WTC11 (cell line): ENCODE measurements around the gene MRFAP1. TPM values are rescaled to one million over a fixed set of nuclear protein-coding genes. Genes with fewer than 3 reads are reported as not detected.
A peak's percentile ranks its signal among the peaks of the same experiment; 100 is the strongest.

ENCODE experiments used
- ATAC-seq: fragments of 200-7000 bp; cut with Tn5 transposase; 2 replicates; pipeline ENCODE4 v1.10.0; 2021; ENCODE audit warnings: mild to moderate bottlenecking, moderate library complexity
- CTCF ChIA-PET: fragments of 300-600 bp; sonication (Branson Sonifier 250); formaldehyde crosslinking; loops from one replicate; lab custom pipeline; 2021; ENCODE audit warnings: antibody characterized with exemption; lab: Charles Lee
- POLR2A ChIA-PET: fragments of 350-600 bp; sonication (Branson Sonifier 250); formaldehyde crosslinking; loops from one replicate; lab custom pipeline; 2021; ENCODE audit warnings: antibody characterized with exemption; lab: Charles Lee
- DNase-seq: peaks from one replicate; pipeline ENCODE4 v3.0.0; 2021; ENCODE audit warnings: low spot score
- H3K27ac Mint-ChIP-seq: 2 replicates; pipeline ENCODE4 v1.8.0; 2021; ENCODE audit warnings: mixed read lengths
- H3K27me3 Mint-ChIP-seq: 2 replicates; pipeline ENCODE4 v1.8.0; 2021; ENCODE audit warnings: low read depth, mild to moderate bottlenecking, moderate library complexity, mixed read lengths
- H3K36me3 Mint-ChIP-seq: 2 replicates; pipeline ENCODE4 v1.8.0; 2021; ENCODE audit warnings: mixed read lengths
- H3K4me1 Mint-ChIP-seq: 2 replicates; pipeline ENCODE4 v1.8.0; 2022; ENCODE audit warnings: mixed read lengths
- H3K4me3 Mint-ChIP-seq: 2 replicates; pipeline ENCODE4 v1.8.0; 2021; ENCODE audit warnings: mild to moderate bottlenecking, moderate library complexity, mixed read lengths
- H3K9me3 Mint-ChIP-seq: 2 replicates; pipeline ENCODE4 v1.8.0; 2021; ENCODE audit warnings: mixed read lengths
- ARID4B ChIP-seq: sonication (generic); formaldehyde crosslinking; IDR thresholded peaks from 2 replicates; pipeline ENCODE4 v1.8.0; 2023; ENCODE audit warnings: missing genetic modification reagents, mild to moderate bottlenecking, borderline replicate concordance
- ATF3 ChIP-seq: sonication (generic); formaldehyde crosslinking; conservative IDR thresholded peaks from 2 replicates; pipeline ENCODE4 v1.8.1; 2022; ENCODE audit warnings: mild to moderate bottlenecking, missing genetic modification reagents
- ERG ChIP-seq: fragments of 250-450 bp; sonication (Bioruptor Pico); IDR thresholded peaks from 2 replicates; pipeline ENCODE4 v1.8.0; 2021; ENCODE audit warnings: mild to moderate bottlenecking
- FOXK1 ChIP-seq: sonication (generic); formaldehyde crosslinking; IDR thresholded peaks from 2 replicates; pipeline ENCODE4 v1.8.0; 2022; ENCODE audit warnings: mild to moderate bottlenecking, moderate library complexity, missing genetic modification reagents
- GTF2I ChIP-seq: fragments of 250-450 bp; sonication (Bioruptor Pico); conservative IDR thresholded peaks from 2 replicates; pipeline ENCODE4 v1.4.0; 2021; ENCODE audit warnings: mild to moderate bottlenecking
- JUN ChIP-seq: sonication (generic); formaldehyde crosslinking; IDR thresholded peaks from 2 replicates; pipeline ENCODE4 v1.8.0; 2023; ENCODE audit warnings: mild to moderate bottlenecking, missing genetic modification reagents
- MXD4 ChIP-seq: fragments of 250-450 bp; sonication (Bioruptor Pico); IDR thresholded peaks from 2 replicates; pipeline ENCODE4 v1.8.0; 2021; ENCODE audit warnings: mild to moderate bottlenecking, moderate library complexity, borderline replicate concordance
- MYBL2 ChIP-seq: sonication (generic); formaldehyde crosslinking; IDR thresholded peaks from 2 replicates; pipeline ENCODE4 v1.8.1; 2023; ENCODE audit warnings: mild to moderate bottlenecking, moderate library complexity, missing genetic modification reagents
- NFATC4 ChIP-seq: fragments of 250-450 bp; sonication (Bioruptor Pico); IDR thresholded peaks from 2 replicates; pipeline ENCODE4 v1.9.0; 2021; ENCODE audit warnings: mild to moderate bottlenecking
- NFYB ChIP-seq: sonication (generic); formaldehyde crosslinking; conservative IDR thresholded peaks from 2 replicates; pipeline ENCODE4 v1.8.0; 2022; ENCODE audit warnings: low read depth, missing genetic modification reagents
- PREB ChIP-seq: sonication (generic); formaldehyde crosslinking; IDR thresholded peaks from 2 replicates; pipeline ENCODE4 v1.8.1; 2022; ENCODE audit warnings: mild to moderate bottlenecking, missing genetic modification reagents, moderate library complexity, borderline replicate concordance
- RELA ChIP-seq: sonication (generic); formaldehyde crosslinking; IDR thresholded peaks from 2 replicates; pipeline ENCODE4 v1.8.1; 2022; ENCODE audit warnings: missing genetic modification reagents, mild to moderate bottlenecking, borderline replicate concordance
- RORB ChIP-seq: fragments of 250-450 bp; sonication (Bioruptor Pico); IDR thresholded peaks from 2 replicates; pipeline ENCODE4 v1.9.0; 2021; ENCODE audit warnings: mild to moderate bottlenecking
- SMAD3 ChIP-seq: sonication (generic); formaldehyde crosslinking; IDR thresholded peaks from 2 replicates; pipeline ENCODE4 v1.8.0; 2022; ENCODE audit warnings: missing genetic modification reagents, mild to moderate bottlenecking, borderline replicate concordance
- USF1 ChIP-seq: sonication (generic); formaldehyde crosslinking; IDR thresholded peaks from 2 replicates; pipeline ENCODE4 v1.8.0; 2022; ENCODE audit warnings: mild to moderate bottlenecking, missing genetic modification reagents
- USF2 ChIP-seq: sonication (generic); formaldehyde crosslinking; IDR thresholded peaks from 2 replicates; pipeline ENCODE4 v1.8.1; 2023; ENCODE audit warnings: mild to moderate bottlenecking, missing genetic modification reagents, moderate library complexity
- ZBTB21 ChIP-seq: sonication (generic); formaldehyde crosslinking; IDR thresholded peaks from 2 replicates; pipeline ENCODE4 v1.8.1; 2023; ENCODE audit warnings: mild to moderate bottlenecking, missing genetic modification reagents, borderline replicate concordance
- ZMAT4 ChIP-seq: fragments of 250-450 bp; sonication (Bioruptor Pico); IDR thresholded peaks from 2 replicates; pipeline ENCODE4 v1.9.0; 2021; ENCODE audit warnings: mild to moderate bottlenecking
- ZNF121 ChIP-seq: sonication (generic); formaldehyde crosslinking; IDR thresholded peaks from 2 replicates; pipeline ENCODE4 v1.8.0; 2023; ENCODE audit warnings: missing genetic modification reagents
- ZNF263 ChIP-seq: sonication (generic); formaldehyde crosslinking; IDR thresholded peaks from 2 replicates; pipeline ENCODE4 v1.8.1; 2022; ENCODE audit warnings: low read depth, mild to moderate bottlenecking, moderate library complexity, missing genetic modification reagents
- ZNF423 ChIP-seq: fragments of 250-450 bp; sonication (Bioruptor Pico); IDR thresholded peaks from 2 replicates; pipeline ENCODE4 v2.1.2; 2022; ENCODE audit warnings: mild to moderate bottlenecking, moderate library complexity
- total RNA-seq: library from RNA; stranded (reverse); gene quantifications from 3 replicates; pipeline ENCODE4 v1.2.3, GENCODE V29; 2021

MRFAP1 gene
- total RNA-seq, 1 experiment from 2014 or later: 319 TPM

GRCh38 chr4:6610856-6611430 is 29.5 kb upstream of the MRFAP1 start (continued):
- TF ChIP-seq PREB (CRISPR knock-in tag) (no peak), ATF3 (no peak), ZNF121 (CRISPR knock-in tag) (no peak), ZNF263 (no peak)

GRCh38 chr4:6612961-6613675 is 27.4 kb upstream of the MRFAP1 start:
- no peak for ATAC-seq
- Mint-ChIP-seq H3K27me3 (no peaks in the 10 kb centered on the region), H3K4me1 (no peaks in the 10 kb centered on the region), H3K27ac (no peak overlapping the region), H3K9me3 (peaks cover 10% of the 10 kb centered on the region), H3K4me3 (no peak overlapping the region), H3K36me3 (peaks cover 5% of the 10 kb centered on the region)
- no peak for TF ChIP-seq ZNF121 (CRISPR knock-in tag)
- no peak for TF ChIP-seq ZBTB21 (CRISPR knock-in tag)
- no peak for TF ChIP-seq RELA (CRISPR knock-in tag)
- TF ChIP-seq ZMAT4 (CRISPR knock-in tag): no peak
- TF ChIP-seq USF2 (CRISPR knock-in tag): peak; percentile 70
- TF ChIP-seq NFATC4 (CRISPR knock-in tag): no peak
- peak; percentile 49; the same call in 1 of the 2 replicates for TF ChIP-seq USF1 (CRISPR knock-in tag)
- no peak for TF ChIP-seq MYBL2 (CRISPR knock-in tag)
- peak; percentile 60 for TF ChIP-seq NFYB (CRISPR knock-in tag)
- no peak for TF ChIP-seq GTF2I (CRISPR knock-in tag)
- TF ChIP-seq MXD4: no peak
- no peak for TF ChIP-seq ZNF423 (CRISPR knock-in tag)
- CTCF ChIA-PET: interaction anchor here (0.9 to 1.9 kb wide), 5 partner anchors 65 to 89 kb away, joined by 3 to 5 read pairs (median 3); no protein-coding TSS in a partner anchor
- DNase-seq: no peak
- POLR2A ChIA-PET: interaction anchor here (0.6 kb wide), 1 partner anchor 9 kb away, joined by 4 read pairs; no protein-coding TSS in a partner anchor

GRCh38 chr4:6613676-6614651 is 26.5 kb upstream of the MRFAP1 start:
- H3K4me3 Mint-ChIP-seq: no peak overlapping the region
- no peak for ATAC-seq
- ChIA-PET POLR2A (interaction anchor here (0.6 kb wide), 1 partner anchor 8 kb away, joined by 4 read pairs; no protein-coding TSS in a partner anchor), CTCF (interaction anchor here (0.9 to 1.9 kb wide), 4 partner anchors 66 to 88 kb away, joined by 3 to 5 read pairs (median 4); no protein-coding TSS in a partner anchor)
- peaks cover 10% of the 10 kb centered on the region for H3K9me3 Mint-ChIP-seq
- no peak for DNase-seq
- H3K27ac Mint-ChIP-seq: no peak overlapping the region
- no peaks in the 10 kb centered on the region for H3K27me3 Mint-ChIP-seq
- peaks cover 5% of the 10 kb centered on the region for H3K36me3 Mint-ChIP-seq
- H3K4me1 Mint-ChIP-seq: no peaks in the 10 kb centered on the region
- no peak for TF ChIP-seq JUN (CRISPR knock-in tag)
- no peak for TF ChIP-seq ERG
- TF ChIP-seq FOXK1 (CRISPR knock-in tag): no peak
- no peak for TF ChIP-seq SMAD3
- TF ChIP-seq ARID4B (CRISPR knock-in tag): no peak
- no peak for TF ChIP-seq RORB
